ENCODE measurements around the gene ZNF737.

- TF ChIP-seq CTCF (IDR thresholded peaks at IDR 0.05) (no peak), POLR2A (IDR thresholded peaks at IDR 0.05) (no peak)
These were observed 62.1 kb downstream of the ZNF737 start for GRCh38 chr19:20503476-20503875.
